HUES6 (cell line): ENCODE measurements around the gene NOS1AP.

Experiments
- H3K27ac ChIP-seq: 2 replicates; pipeline ENCODE4 v1.7.0; 2013; ENCODE audit warnings: low read depth, mild to moderate bottlenecking, low read length, inconsistent platforms
- H3K27me3 ChIP-seq: 2 replicates; pipeline ENCODE4 v1.6.1; 2013; ENCODE audit warnings: low read length; ENCODE audit not compliant: control insufficient read depth, insufficient read depth
- H3K36me3 ChIP-seq: 2 replicates; pipeline ENCODE4 v1.6.1; 2013; ENCODE audit warnings: low read length; ENCODE audit not compliant: control insufficient read depth, insufficient read depth
- H3K4me1 ChIP-seq: 2 replicates; pipeline ENCODE4 v1.6.1; 2013; ENCODE audit warnings: low read length; ENCODE audit not compliant: control insufficient read depth, insufficient read depth
- H3K4me3 ChIP-seq: 2 replicates; pipeline ENCODE4 v1.5.1; 2013; ENCODE audit warnings: low read depth, low read length
- H3K9ac ChIP-seq: one replicate; pipeline ENCODE4 v1.6.1; 2013; ENCODE audit warnings: mild to moderate bottlenecking, low read length
- H3K9me3 ChIP-seq: 2 replicates; pipeline ENCODE4 v1.6.1; 2013; ENCODE audit warnings: low read depth, low read length; ENCODE audit not compliant: control insufficient read depth, insufficient read depth

The NOS1AP gene

DNA sequence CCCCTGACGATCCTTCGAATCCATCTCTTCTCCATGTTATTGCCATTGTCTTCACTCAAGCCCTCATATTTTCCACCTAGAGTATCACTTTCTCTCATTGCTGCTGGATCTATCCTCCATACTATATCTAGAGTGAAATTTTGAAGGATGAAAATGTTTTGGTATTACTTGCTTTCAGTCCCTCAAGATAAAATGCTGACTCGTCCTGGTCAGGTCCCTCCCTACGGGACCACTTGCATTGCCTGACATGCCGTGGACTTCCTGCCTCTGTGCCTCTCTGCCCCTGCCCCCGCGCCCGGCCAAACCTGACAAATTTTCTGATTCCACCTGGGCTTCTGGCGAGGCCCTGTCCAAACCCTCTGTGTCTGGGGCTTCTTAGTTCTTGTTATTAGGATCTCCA is 283.6 kb downstream of the NOS1AP start:
- Histone ChIP-seq H3K36me3 (peaks cover 6% of the 10 kb centered on the region), H3K27ac (no peak overlapping the region), H3K9ac (no peak overlapping the region), H3K27me3 (no peaks in the 10 kb centered on the region), H3K4me3 (no peak overlapping the region), H3K9me3 (no peaks in the 10 kb centered on the region), H3K4me1 (peaks cover 25% of the 10 kb centered on the region; the same call in 1 of the 2 replicates)

- H3K4me3 ChIP-seq, result no peak overlapping the region
- H3K9ac ChIP-seq, result no peak overlapping the region
- no peaks in the 10 kb centered on the region for H3K9me3 ChIP-seq
- H3K4me1 ChIP-seq, result peaks cover 25% of the 10 kb centered on the region; the same call in 1 of the 2 replicates
- H3K27ac ChIP-seq, result no peak overlapping the region; the same call in 1 of the 2 replicates
- H3K36me3 ChIP-seq, result peaks cover 6% of the 10 kb centered on the region
- no peaks in the 10 kb centered on the region for H3K27me3 ChIP-seq
Observed at GRCh38 chr1:162353702-162354101, 284.2 kb downstream of the NOS1AP start.

- Histone ChIP-seq H3K4me1 (peaks cover 12% of the 10 kb centered on the region; the same call in 1 of the 2 replicates), H3K9ac (no peak overlapping the region), H3K27ac (no peak overlapping the region), H3K36me3 (peaks cover 11% of the 10 kb centered on the region), H3K9me3 (no peaks in the 10 kb centered on the region), H3K4me3 (no peak overlapping the region), H3K27me3 (no peaks in the 10 kb centered on the region)
Observed at GRCh38 chr1:162357681-162358266, 288.3 kb downstream of the NOS1AP start.

DNA sequence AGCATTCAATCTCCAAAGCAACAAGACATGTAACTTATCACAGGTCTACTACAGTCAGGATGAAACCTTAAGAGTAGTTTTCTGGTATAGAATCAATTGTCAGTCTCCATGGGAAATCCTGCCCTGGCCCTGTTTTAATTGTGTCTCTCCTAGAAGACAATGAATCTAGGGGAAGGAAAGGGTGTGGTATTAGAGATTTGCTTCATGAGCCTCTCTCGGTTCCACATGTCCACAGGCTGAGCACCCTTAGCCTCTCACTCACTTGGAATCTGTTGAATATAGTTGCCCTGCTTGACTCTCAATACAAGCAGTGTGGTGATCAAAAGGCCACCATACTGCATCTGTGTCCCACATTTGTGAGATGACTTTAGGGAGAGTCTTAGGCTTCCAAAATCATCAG is 289.4 kb downstream of the NOS1AP start:
- H3K9ac ChIP-seq, result no peak overlapping the region
- no peaks in the 10 kb centered on the region for H3K27me3 ChIP-seq
- H3K36me3 ChIP-seq, result peaks cover 11% of the 10 kb centered on the region
- H3K27ac ChIP-seq, result no peak overlapping the region
- peaks cover under 1% of the 10 kb centered on the region; the same call in 1 of the 2 replicates for H3K4me1 ChIP-seq
- H3K4me3 ChIP-seq, result no peak overlapping the region
- H3K9me3 ChIP-seq, result no peaks in the 10 kb centered on the region

GRCh38 chr1:162359523-162360236 is 290.2 kb downstream of the NOS1AP start:
- Histone ChIP-seq H3K9me3 (no peaks in the 10 kb centered on the region), H3K27ac (no peak overlapping the region), H3K4me3 (no peak overlapping the region), H3K27me3 (no peaks in the 10 kb centered on the region), H3K9ac (no peak overlapping the region), H3K36me3 (peaks cover 11% of the 10 kb centered on the region), H3K4me1 (no peaks in the 10 kb centered on the region)

DNA sequence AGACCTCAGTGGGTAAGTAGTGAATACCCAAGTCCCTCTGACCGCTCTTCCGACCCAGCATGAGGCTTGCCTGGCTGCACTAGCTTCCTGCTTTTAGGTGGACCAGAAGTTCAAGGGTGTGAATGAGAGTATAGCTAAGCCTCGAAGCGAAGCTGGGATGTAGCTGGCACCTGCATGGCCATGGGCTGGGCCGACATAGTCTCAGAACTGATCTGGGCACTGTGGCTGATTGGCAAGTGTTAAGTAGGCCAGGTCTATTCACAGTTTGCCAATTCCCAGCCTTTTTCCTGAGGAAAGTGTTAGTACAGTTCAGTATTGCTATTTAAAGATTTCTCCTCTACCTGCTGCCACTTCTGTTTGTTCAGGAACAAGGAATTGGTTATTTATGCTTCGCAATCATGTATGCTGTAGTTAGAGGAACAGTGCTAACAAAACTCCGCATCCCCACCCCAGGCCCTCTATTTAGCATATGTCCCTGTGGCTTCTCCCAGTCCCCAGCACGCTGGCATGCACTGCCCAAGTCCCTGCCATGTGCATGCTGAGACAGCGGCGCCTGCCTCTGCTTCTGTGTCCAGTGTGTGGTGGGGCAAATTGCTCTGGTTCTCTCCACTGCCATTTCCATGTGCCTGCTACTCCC is 290.9 kb downstream of the NOS1AP start:
- H3K9ac ChIP-seq, result no peak overlapping the region
- no peaks in the 10 kb centered on the region for H3K27me3 ChIP-seq
- no peaks in the 10 kb centered on the region for H3K9me3 ChIP-seq
- H3K4me1 ChIP-seq, result no peaks in the 10 kb centered on the region
- no peak overlapping the region for H3K27ac ChIP-seq
- peaks cover 7% of the 10 kb centered on the region for H3K36me3 ChIP-seq
- H3K4me3 ChIP-seq, result no peak overlapping the region

DNA sequence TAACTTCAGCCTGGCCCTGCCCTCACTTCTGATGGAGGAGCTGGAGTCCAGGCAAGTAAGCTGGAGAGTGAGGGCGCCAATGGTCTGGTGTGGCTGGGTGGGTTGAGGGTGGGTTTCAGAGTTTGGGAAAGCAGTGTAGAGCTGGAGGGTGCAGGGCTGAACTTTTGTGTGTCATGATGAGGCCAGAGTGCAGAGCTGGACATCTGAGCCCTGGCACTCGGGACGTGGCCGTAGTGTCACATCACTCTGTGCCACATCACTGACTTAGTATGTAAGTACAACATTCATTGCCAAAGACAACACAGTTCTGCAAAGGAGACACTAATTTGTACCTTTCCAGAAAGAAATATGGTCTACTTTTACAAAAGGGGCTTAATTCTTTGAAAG is 291.4 kb downstream of the NOS1AP start:
- H3K4me1 ChIP-seq, result no peaks in the 10 kb centered on the region
- no peak overlapping the region for H3K9ac ChIP-seq

DNA sequence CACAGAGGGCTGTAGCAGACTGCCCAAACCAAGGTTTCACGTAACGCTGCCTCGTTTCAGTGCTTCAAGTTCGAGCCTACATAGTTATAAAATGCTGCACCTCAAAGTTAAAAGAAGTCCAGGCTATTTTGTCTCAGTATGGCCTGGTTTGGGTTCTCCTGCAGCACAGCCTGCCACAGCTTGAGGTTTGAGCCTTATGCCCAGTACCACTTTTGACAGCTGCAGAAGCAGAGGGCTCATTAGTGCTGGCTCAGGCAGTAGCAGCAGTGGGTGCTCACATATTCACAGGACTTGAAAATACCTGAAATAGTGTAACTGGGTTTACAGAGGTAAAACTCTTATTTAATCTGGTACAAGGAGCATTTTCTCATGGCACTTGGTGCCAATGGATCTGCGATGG is 291.9 kb downstream of the NOS1AP start:
- Histone ChIP-seq H3K4me3 (no peak overlapping the region), H3K27ac (no peak overlapping the region), H3K9me3 (no peaks in the 10 kb centered on the region), H3K4me1 (no peaks in the 10 kb centered on the region), H3K9ac (no peak overlapping the region), H3K36me3 (peaks cover 5% of the 10 kb centered on the region; the same call in 1 of the 2 replicates), H3K27me3 (no peaks in the 10 kb centered on the region)

More for the DNA sequence above, 291.4 kb downstream of the NOS1AP start:
- Histone ChIP-seq H3K36me3 (peaks cover 5% of the 10 kb centered on the region; the same call in 1 of the 2 replicates), H3K9me3 (no peaks in the 10 kb centered on the region), H3K27ac (no peak overlapping the region), H3K4me3 (no peak overlapping the region), H3K27me3 (no peaks in the 10 kb centered on the region)

GRCh38 chr1:162363823-162364222 is 294.3 kb downstream of the NOS1AP start:
- H3K36me3 ChIP-seq, result peaks cover 18% of the 10 kb centered on the region; the same call in 1 of the 2 replicates
- no peaks in the 10 kb centered on the region for H3K27me3 ChIP-seq
- no peak overlapping the region for H3K9ac ChIP-seq
- H3K4me1 ChIP-seq, result no peaks in the 10 kb centered on the region
- H3K27ac ChIP-seq, result no peak overlapping the region
- H3K4me3 ChIP-seq, result no peak overlapping the region
- H3K9me3 ChIP-seq, result no peaks in the 10 kb centered on the region

DNA sequence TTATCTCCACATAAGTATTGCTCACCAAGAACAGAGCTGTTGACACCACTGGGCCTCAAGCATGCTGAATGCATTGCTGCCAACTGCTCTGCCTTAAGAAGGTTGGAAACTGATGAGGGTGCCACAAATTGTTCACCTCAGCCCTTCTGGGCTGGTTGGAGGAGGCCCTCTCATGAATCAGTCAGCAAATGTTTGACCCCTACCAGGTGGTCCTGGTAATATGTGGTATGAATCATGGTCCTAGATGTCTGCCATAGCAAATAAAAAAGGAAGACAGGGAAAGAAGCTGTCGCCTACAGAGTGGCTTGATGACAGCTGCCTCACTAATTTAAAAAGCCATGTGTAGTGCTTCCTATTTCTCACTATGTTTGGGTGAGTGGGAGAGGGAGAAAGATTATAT is 295.0 kb downstream of the NOS1AP start:
- Histone ChIP-seq H3K36me3 (peaks cover 13% of the 10 kb centered on the region; the same call in 1 of the 2 replicates), H3K4me3 (no peak overlapping the region), H3K9me3 (no peaks in the 10 kb centered on the region), H3K9ac (no peak overlapping the region), H3K27me3 (no peaks in the 10 kb centered on the region), H3K27ac (no peak overlapping the region), H3K4me1 (no peaks in the 10 kb centered on the region)
